HEK293 (cell line): ENCODE measurements around the gene KLHL17.
A peak's percentile ranks its signal among the peaks of the same experiment; 100 is the strongest.

Experiments
- CTCF ChIA-PET: fragments of 350-600 bp; formaldehyde crosslinking; extraction: SDS; loops from one replicate; lab custom pipeline; 2021; ENCODE audit warnings: antibody characterized with exemption; lab: Yijun Ruan, JAX
- POLR2A ChIA-PET: fragments of 300-600 bp; formaldehyde crosslinking; extraction: SDS; loops from one replicate; lab custom pipeline; 2020; ENCODE audit warnings: antibody characterized with exemption, inconsistent platforms; lab: Yijun Ruan, JAX
- H3K27ac ChIP-seq: fragments of 200-500 bp; sonication (Bioruptor generic); 2 replicates; pipeline ENCODE4 v1.5.1; 2014; ENCODE audit warnings: low read depth, low read length, control low read depth, inconsistent platforms; ENCODE audit errors: extremely low read depth
- H3K36me3 ChIP-seq, 2 experiments: fragments of 200-500 bp in 1 of 2; sonication (Bioruptor generic) in 1 of 2; 1 replicate in 1 of 2; 2 replicates in 1 of 2; pipeline ENCODE4 v1.5.1; 2014 to 2017; ENCODE audit warnings: inconsistent platforms in 2 of 2, low read length in 2 of 2; ENCODE audit not compliant: control insufficient read depth in 2 of 2, insufficient read depth in 1 of 2
- H3K4me1 ChIP-seq: fragments of 200-500 bp; sonication (Bioruptor generic); 2 replicates; pipeline ENCODE4 v1.5.1; 2014; ENCODE audit warnings: mild to moderate bottlenecking, low read length, inconsistent platforms; ENCODE audit not compliant: control insufficient read depth, insufficient read depth
- H3K4me3 ChIP-seq: 2 replicates; pipeline ENCODE4 v1.5.1; 2011; ENCODE audit warnings: low read depth, mild to moderate bottlenecking, control low read depth, low read length, moderate library complexity
- H3K9me3 ChIP-seq: fragments of 200-500 bp; sonication (Bioruptor generic); 2 replicates; pipeline ENCODE4 v1.5.1; 2014; ENCODE audit warnings: low read depth, low read length, inconsistent platforms; ENCODE audit not compliant: control insufficient read depth, insufficient read depth
- BCL11A ChIP-seq: fragments of 450-650 bp; formaldehyde crosslinking; IDR thresholded peaks from 2 replicates; pipeline ENCODE4 v1.5.1; 2016; ENCODE audit warnings: low read depth, missing biosample characterization, missing genetic modification characterization
- GLI4 ChIP-seq: fragments of 450-650 bp; formaldehyde crosslinking; IDR thresholded peaks from 2 replicates; pipeline ENCODE4 v1.5.1; 2016; ENCODE audit warnings: missing biosample characterization, missing genetic modification characterization
- IKZF3 ChIP-seq: fragments of 450-650 bp; IDR thresholded peaks from 2 replicates; pipeline ENCODE4 v1.5.0; 2018; ENCODE audit warnings: missing biosample characterization, mild to moderate bottlenecking, missing genetic modification characterization, moderate library complexity
- OVOL3 ChIP-seq: fragments of 450-650 bp; formaldehyde crosslinking; IDR thresholded peaks from 2 replicates; pipeline ENCODE4 v1.5.1; 2016; ENCODE audit warnings: missing biosample characterization, missing genetic modification characterization
- ZBTB1 ChIP-seq: fragments of 450-650 bp; formaldehyde crosslinking; IDR thresholded peaks from 2 replicates; pipeline ENCODE4 v1.5.1; 2016; ENCODE audit warnings: missing biosample characterization, missing genetic modification characterization
- ZFHX2 ChIP-seq: fragments of 450-650 bp; formaldehyde crosslinking; conservative IDR thresholded peaks from 2 replicates; pipeline ENCODE4 v1.5.1; 2016; ENCODE audit warnings: missing biosample characterization, missing genetic modification characterization
- ZFP3 ChIP-seq: fragments of 450-650 bp; formaldehyde crosslinking; IDR thresholded peaks from 2 replicates; pipeline ENCODE4 v1.5.1; 2016; ENCODE audit warnings: low read depth, missing biosample characterization, missing genetic modification characterization
- ZNF140 ChIP-seq: fragments of 450-650 bp; formaldehyde crosslinking; IDR thresholded peaks from 2 replicates; pipeline ENCODE4 v1.5.1; 2016; ENCODE audit warnings: missing biosample characterization, missing genetic modification characterization
- ZNF146 ChIP-seq: fragments of 450-650 bp; formaldehyde crosslinking; IDR thresholded peaks from 2 replicates; pipeline ENCODE4 v1.5.1; 2016; ENCODE audit warnings: missing biosample characterization, missing genetic modification characterization
- ZNF248 ChIP-seq: fragments of 450-650 bp; formaldehyde crosslinking; IDR thresholded peaks from 2 replicates; pipeline ENCODE4 v1.5.1; 2017; ENCODE audit warnings: missing biosample characterization, missing genetic modification characterization
- ZNF266 ChIP-seq: fragments of 450-650 bp; formaldehyde crosslinking; IDR thresholded peaks from 2 replicates; pipeline ENCODE4 v1.5.1; 2016; ENCODE audit warnings: missing biosample characterization, missing genetic modification characterization, low read depth
- ZNF350 ChIP-seq: fragments of 450-650 bp; formaldehyde crosslinking; IDR thresholded peaks from 2 replicates; pipeline ENCODE4 v1.5.0; 2017; ENCODE audit warnings: missing biosample characterization, mild to moderate bottlenecking, missing genetic modification characterization
- ZNF354C ChIP-seq: fragments of 450-650 bp; formaldehyde crosslinking; IDR thresholded peaks from 2 replicates; pipeline ENCODE4 v1.5.1; 2016; ENCODE audit warnings: missing biosample characterization, missing genetic modification characterization, low read depth, borderline replicate concordance
- ZNF394 ChIP-seq: fragments of 450-650 bp; formaldehyde crosslinking; IDR thresholded peaks from 2 replicates; pipeline ENCODE4 v1.5.1; 2016; ENCODE audit warnings: missing biosample characterization, missing genetic modification characterization, mild to moderate bottlenecking, moderate library complexity, borderline replicate concordance
- ZNF529 ChIP-seq: fragments of 450-650 bp; formaldehyde crosslinking; IDR thresholded peaks from 2 replicates; pipeline ENCODE4 v1.5.1; 2017; ENCODE audit warnings: missing genetic modification characterization, missing biosample characterization; ENCODE audit not compliant: insufficient replicate concordance
- ZNF571 ChIP-seq: fragments of 450-650 bp; formaldehyde crosslinking; IDR thresholded peaks from 2 replicates; pipeline ENCODE4 v1.5.0; 2017; ENCODE audit warnings: missing biosample characterization, missing genetic modification characterization
- ZNF600 ChIP-seq: fragments of 450-650 bp; formaldehyde crosslinking; IDR thresholded peaks from 2 replicates; pipeline ENCODE4 v1.5.1; 2016; ENCODE audit warnings: missing biosample characterization, missing genetic modification characterization
- ZNF658 ChIP-seq: fragments of 450-650 bp; formaldehyde crosslinking; IDR thresholded peaks from 2 replicates; pipeline ENCODE4; 2016; ENCODE audit warnings: missing biosample characterization, missing genetic modification characterization
- ZNF707 ChIP-seq: fragments of 450-650 bp; formaldehyde crosslinking; IDR thresholded peaks from 2 replicates; pipeline ENCODE4 v1.5.1; 2016; ENCODE audit warnings: missing biosample characterization, missing genetic modification characterization
- ZNF785 ChIP-seq: fragments of 450-650 bp; formaldehyde crosslinking; IDR thresholded peaks from 2 replicates; pipeline ENCODE4 v1.5.1; 2016; ENCODE audit warnings: missing biosample characterization, missing genetic modification characterization
- ZNF791 ChIP-seq: fragments of 450-650 bp; formaldehyde crosslinking; IDR thresholded peaks from 2 replicates; pipeline ENCODE4 v1.5.1; 2016; ENCODE audit warnings: missing biosample characterization, missing genetic modification characterization
- TF ChIP-seq, protein P1 (sequence below): fragments of 450-650 bp; formaldehyde crosslinking; IDR thresholded peaks from 2 replicates; pipeline ENCODE4 v1.5.1; 2016; ENCODE audit warnings: missing biosample characterization, missing genetic modification characterization
- TF ChIP-seq, protein P2 (sequence below): fragments of 450-650 bp; formaldehyde crosslinking; IDR thresholded peaks from 2 replicates; pipeline ENCODE4 v1.5.1; 2016; ENCODE audit warnings: missing biosample characterization, missing genetic modification characterization
- TF ChIP-seq, protein P3 (sequence below): fragments of 450-650 bp; formaldehyde crosslinking; IDR thresholded peaks from 2 replicates; pipeline ENCODE4 v1.5.1; 2017; ENCODE audit warnings: missing biosample characterization, missing genetic modification characterization
- TF ChIP-seq, protein P4 (sequence below): fragments of 450-650 bp; formaldehyde crosslinking; IDR thresholded peaks from 2 replicates; pipeline ENCODE4 v1.5.1; 2016; ENCODE audit warnings: missing biosample characterization, missing genetic modification characterization, borderline replicate concordance

The KLHL17 gene

DNA sequence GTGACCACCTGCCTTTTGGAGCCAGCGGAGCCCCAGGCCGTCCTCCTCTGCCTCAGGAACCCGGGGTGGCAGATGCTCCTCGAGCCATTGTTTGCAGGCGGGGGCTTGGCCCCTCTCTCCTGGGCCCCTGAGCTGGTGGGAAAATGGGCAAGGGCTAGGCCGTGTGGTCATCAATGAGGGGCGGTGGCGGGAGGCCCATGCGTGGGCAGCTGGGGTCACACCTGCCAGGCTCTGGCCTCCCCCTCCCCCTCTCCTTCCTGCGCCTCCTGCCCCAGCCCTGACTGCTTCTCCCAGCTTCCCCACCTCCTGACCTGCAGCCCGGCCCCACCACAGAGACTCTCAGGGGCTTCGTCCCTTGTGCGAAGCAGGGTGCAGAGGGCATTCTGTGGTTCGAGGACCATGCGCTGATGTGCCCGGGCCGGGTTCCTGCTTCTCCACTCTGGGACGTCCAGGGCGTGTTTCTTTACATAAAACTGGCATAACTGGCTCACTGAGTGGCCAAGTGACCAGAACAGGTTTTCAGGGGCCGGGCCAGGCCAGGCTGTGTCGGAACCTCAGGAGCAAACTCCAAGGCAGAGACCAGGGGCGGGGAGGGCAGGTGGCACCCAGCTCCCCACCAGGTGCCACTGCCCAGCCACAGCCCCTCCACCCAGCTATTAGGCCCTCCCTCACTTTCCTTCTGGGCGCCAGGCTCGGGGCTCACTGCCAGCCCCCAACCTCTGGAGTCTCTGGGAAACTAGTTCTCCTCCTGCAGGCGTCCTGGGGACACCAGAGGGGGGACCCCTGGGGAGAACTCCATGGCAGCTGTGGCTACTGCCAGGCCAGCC, 27.4 kb upstream of the KLHL17 start:
- H3K4me3 ChIP-seq = no peak overlapping the region
- peaks cover 30% of the 10 kb centered on the region for H3K4me1 ChIP-seq
- peaks cover 0 to 49% of the 10 kb centered on the region in 2 experiments; a peak in 1 of 3 replicates for H3K36me3 ChIP-seq
- peak overlapping the region; percentile 82; the same call in 1 of the 2 replicates for H3K27ac ChIP-seq
- CTCF ChIA-PET = interaction anchor here (0.9 to 1.4 kb wide), 3 partner anchors 10 to 69 kb away, joined by 3 to 6 read pairs (median 5); no protein-coding TSS in a partner anchor
- no peaks in the 10 kb centered on the region for H3K9me3 ChIP-seq
- POLR2A ChIA-PET = interaction anchor here (0.6 to 6.5 kb wide), 4 partner anchors 9 to 41 kb away, joined by 3 to 111 read pairs (median 6); no protein-coding TSS in a partner anchor
- TF ChIP-seq ZNF394 (tag by site-specific recombination) = peak; percentile 36; the same call in 1 of the 2 replicates
- TF ChIP-seq ZNF785 (tag by site-specific recombination) = no peak
- no peak for TF ChIP-seq ZNF658 (tag by site-specific recombination)
- no peak for TF ChIP-seq OVOL3 (tag by site-specific recombination)
- TF ChIP-seq ZNF529 (tag by site-specific recombination) = no peak
- TF ChIP-seq ZNF248 (tag by site-specific recombination) = no peak
- no peak for TF ChIP-seq ZNF146 (tag by site-specific recombination)
- peak; percentile 43 for TF ChIP-seq BCL11A (tag by site-specific recombination)
- no peak for TF ChIP-seq ZNF266 (tag by site-specific recombination)
- TF ChIP-seq ZNF707 (tag by site-specific recombination) = no peak
- TF ChIP-seq ZNF791 = no peak
- no peak for TF ChIP-seq ZNF140 (tag by site-specific recombination)
- TF ChIP-seq ZFP3 (tag by site-specific recombination) = no peak
- TF ChIP-seq GLI4 = no peak
- TF ChIP-seq, protein P1, sequence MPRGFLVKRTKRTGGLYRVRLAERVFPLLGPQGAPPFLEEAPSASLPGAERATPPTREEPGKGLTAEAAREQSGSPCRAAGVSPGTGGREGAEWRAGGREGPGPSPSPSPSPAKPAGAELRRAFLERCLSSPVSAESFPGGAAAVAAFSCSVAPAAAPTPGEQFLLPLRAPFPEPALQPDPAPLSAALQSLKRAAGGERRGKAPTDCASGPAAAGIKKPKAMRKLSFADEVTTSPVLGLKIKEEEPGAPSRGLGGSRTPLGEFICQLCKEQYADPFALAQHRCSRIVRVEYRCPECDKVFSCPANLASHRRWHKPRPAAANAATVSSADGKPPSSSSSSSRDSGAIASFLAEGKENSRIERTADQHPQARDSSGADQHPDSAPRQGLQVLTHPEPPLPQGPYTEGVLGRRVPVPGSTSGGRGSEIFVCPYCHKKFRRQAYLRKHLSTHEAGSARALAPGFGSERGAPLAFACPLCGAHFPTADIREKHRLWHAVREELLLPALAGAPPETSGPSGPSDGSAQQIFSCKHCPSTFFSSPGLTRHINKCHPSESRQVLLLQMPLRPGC (tag by site-specific recombination) = no peak
- TF ChIP-seq, protein P2, sequence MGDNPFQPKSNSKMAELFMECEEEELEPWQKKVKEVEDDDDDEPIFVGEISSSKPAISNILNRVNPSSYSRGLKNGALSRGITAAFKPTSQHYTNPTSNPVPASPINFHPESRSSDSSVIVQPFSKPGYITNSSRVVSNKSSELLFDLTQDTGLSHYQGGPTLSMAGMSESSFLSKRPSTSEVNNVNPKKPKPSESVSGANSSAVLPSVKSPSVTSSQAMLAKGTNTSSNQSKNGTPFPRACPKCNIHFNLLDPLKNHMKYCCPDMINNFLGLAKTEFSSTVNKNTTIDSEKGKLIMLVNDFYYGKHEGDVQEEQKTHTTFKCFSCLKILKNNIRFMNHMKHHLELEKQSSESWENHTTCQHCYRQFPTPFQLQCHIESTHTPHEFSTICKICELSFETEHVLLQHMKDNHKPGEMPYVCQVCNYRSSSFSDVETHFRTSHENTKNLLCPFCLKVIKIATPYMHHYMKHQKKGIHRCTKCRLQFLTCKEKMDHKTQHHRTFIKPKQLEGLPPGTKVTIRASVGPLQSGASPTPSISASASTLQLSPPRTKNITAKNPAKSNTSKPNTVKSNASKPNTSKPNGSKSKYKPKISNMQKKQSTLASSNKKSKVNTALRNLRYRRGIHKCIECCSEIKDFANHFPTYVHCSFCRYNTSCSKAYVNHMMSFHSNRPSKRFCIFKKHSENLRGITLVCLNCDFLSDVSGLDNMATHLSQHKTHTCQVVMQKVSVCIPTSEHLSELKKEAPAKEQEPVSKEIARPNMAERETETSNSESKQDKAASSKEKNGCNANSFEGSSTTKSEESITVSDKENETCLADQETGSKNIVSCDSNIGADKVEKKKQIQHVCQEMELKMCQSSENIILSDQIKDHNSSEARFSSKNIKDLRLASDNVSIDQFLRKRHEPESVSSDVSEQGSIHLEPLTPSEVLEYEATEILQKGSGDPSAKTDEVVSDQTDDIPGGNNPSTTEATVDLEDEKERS (tag by site-specific recombination) = no peak
- no peak for TF ChIP-seq ZBTB1
- no peak for TF ChIP-seq ZNF571 (tag by site-specific recombination)
- TF ChIP-seq, protein P3, sequence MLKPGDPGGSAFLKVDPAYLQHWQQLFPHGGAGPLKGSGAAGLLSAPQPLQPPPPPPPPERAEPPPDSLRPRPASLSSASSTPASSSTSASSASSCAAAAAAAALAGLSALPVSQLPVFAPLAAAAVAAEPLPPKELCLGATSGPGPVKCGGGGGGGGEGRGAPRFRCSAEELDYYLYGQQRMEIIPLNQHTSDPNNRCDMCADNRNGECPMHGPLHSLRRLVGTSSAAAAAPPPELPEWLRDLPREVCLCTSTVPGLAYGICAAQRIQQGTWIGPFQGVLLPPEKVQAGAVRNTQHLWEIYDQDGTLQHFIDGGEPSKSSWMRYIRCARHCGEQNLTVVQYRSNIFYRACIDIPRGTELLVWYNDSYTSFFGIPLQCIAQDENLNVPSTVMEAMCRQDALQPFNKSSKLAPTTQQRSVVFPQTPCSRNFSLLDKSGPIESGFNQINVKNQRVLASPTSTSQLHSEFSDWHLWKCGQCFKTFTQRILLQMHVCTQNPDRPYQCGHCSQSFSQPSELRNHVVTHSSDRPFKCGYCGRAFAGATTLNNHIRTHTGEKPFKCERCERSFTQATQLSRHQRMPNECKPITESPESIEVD (tag by site-specific recombination) = no peak
- TF ChIP-seq, protein P4, sequence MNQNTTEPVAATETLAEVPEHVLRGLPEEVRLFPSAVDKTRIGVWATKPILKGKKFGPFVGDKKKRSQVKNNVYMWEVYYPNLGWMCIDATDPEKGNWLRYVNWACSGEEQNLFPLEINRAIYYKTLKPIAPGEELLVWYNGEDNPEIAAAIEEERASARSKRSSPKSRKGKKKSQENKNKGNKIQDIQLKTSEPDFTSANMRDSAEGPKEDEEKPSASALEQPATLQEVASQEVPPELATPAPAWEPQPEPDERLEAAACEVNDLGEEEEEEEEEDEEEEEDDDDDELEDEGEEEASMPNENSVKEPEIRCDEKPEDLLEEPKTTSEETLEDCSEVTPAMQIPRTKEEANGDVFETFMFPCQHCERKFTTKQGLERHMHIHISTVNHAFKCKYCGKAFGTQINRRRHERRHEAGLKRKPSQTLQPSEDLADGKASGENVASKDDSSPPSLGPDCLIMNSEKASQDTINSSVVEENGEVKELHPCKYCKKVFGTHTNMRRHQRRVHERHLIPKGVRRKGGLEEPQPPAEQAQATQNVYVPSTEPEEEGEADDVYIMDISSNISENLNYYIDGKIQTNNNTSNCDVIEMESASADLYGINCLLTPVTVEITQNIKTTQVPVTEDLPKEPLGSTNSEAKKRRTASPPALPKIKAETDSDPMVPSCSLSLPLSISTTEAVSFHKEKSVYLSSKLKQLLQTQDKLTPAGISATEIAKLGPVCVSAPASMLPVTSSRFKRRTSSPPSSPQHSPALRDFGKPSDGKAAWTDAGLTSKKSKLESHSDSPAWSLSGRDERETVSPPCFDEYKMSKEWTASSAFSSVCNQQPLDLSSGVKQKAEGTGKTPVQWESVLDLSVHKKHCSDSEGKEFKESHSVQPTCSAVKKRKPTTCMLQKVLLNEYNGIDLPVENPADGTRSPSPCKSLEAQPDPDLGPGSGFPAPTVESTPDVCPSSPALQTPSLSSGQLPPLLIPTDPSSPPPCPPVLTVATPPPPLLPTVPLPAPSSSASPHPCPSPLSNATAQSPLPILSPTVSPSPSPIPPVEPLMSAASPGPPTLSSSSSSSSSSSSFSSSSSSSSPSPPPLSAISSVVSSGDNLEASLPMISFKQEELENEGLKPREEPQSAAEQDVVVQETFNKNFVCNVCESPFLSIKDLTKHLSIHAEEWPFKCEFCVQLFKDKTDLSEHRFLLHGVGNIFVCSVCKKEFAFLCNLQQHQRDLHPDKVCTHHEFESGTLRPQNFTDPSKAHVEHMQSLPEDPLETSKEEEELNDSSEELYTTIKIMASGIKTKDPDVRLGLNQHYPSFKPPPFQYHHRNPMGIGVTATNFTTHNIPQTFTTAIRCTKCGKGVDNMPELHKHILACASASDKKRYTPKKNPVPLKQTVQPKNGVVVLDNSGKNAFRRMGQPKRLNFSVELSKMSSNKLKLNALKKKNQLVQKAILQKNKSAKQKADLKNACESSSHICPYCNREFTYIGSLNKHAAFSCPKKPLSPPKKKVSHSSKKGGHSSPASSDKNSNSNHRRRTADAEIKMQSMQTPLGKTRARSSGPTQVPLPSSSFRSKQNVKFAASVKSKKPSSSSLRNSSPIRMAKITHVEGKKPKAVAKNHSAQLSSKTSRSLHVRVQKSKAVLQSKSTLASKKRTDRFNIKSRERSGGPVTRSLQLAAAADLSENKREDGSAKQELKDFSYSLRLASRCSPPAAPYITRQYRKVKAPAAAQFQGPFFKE (tag by site-specific recombination) = no peak
- TF ChIP-seq ZNF600 (tag by site-specific recombination) = peak; percentile 90
- TF ChIP-seq IKZF3 (tag by site-specific recombination) = no peak
- TF ChIP-seq ZFHX2 (tag by site-specific recombination) = no peak; the same call in 1 of the 2 replicates
- no peak for TF ChIP-seq ZNF350 (tag by site-specific recombination)
- no peak for TF ChIP-seq ZNF354C (tag by site-specific recombination)
